Neural cell (in vitro differentiated cells): ENCODE measurements around the gene VWF.

Experiments
- CTCF ChIP-seq: fragments of 450-650 bp; IDR thresholded peaks from 2 replicates; pipeline ENCODE4 v1.5.1; 2014; ENCODE audit warnings: antibody characterized with exemption, mild to moderate bottlenecking, moderate library complexity; ENCODE audit not compliant: poor library complexity, severe bottlenecking
- EP300 ChIP-seq: fragments of 450-650 bp; conservative IDR thresholded peaks from 2 replicates; pipeline ENCODE4 v1.6.1; 2014; ENCODE audit warnings: antibody characterized with exemption, mild to moderate bottlenecking, moderate library complexity; ENCODE audit not compliant: poor library complexity, severe bottlenecking
- EZH2 ChIP-seq: fragments of 200-600, 300-800 bp; shearing (Covaris generic), sonication (generic); IDR thresholded peaks from 2 replicates; pipeline ENCODE4 v1.6.1; 2014; ENCODE audit warnings: antibody characterized with exemption, low read length, borderline replicate concordance, mild to moderate bottlenecking; ENCODE audit not compliant: insufficient read depth, poor library complexity, severe bottlenecking
- POLR2AphosphoS5 ChIP-seq: IDR thresholded peaks from 2 replicates; pipeline ENCODE4 v1.6.1; 2012
- RAD21 ChIP-seq: fragments of 450-650 bp; conservative IDR thresholded peaks from 2 replicates; pipeline ENCODE4 v1.6.1; 2014; ENCODE audit warnings: antibody characterized with exemption, mild to moderate bottlenecking, moderate library complexity
- TAF1 ChIP-seq: IDR thresholded peaks from 2 replicates; pipeline ENCODE4 v1.6.1; 2012; ENCODE audit warnings: low read depth

- no peak for TF ChIP-seq EZH2
- TF ChIP-seq CTCF = no peak
- TF ChIP-seq TAF1 = no peak
- TF ChIP-seq RAD21 = no peak
- TF ChIP-seq POLR2AphosphoS5 = no peak
- no peak for TF ChIP-seq EP300
These were observed 22.0 kb upstream of the VWF start for GRCh38 chr12:6146509-6146908.
